GM19463 (cell line): Measurements from ENCODE around the gene GFPT1.

Experiments used
- ATAC-seq: cut with Tn5 transposase; IDR thresholded peaks from one replicate; pipeline ENCODE4 v1.9.1; 2021; ENCODE audit warnings: mild to moderate bottlenecking, moderate library complexity; ENCODE audit not compliant: unreplicated experiment

The GFPT1 gene

GRCh38 chr2:69296421-69296820, 90.6 kb downstream of the GFPT1 start:
- ATAC-seq = no peak

GRCh38 chr2:69292256-69292655, 94.8 kb downstream of the GFPT1 start:
- ATAC-seq = no peak

GRCh38 chr2:69291721-69292120, 95.3 kb downstream of the GFPT1 start:
- ATAC-seq = no peak

DNA sequence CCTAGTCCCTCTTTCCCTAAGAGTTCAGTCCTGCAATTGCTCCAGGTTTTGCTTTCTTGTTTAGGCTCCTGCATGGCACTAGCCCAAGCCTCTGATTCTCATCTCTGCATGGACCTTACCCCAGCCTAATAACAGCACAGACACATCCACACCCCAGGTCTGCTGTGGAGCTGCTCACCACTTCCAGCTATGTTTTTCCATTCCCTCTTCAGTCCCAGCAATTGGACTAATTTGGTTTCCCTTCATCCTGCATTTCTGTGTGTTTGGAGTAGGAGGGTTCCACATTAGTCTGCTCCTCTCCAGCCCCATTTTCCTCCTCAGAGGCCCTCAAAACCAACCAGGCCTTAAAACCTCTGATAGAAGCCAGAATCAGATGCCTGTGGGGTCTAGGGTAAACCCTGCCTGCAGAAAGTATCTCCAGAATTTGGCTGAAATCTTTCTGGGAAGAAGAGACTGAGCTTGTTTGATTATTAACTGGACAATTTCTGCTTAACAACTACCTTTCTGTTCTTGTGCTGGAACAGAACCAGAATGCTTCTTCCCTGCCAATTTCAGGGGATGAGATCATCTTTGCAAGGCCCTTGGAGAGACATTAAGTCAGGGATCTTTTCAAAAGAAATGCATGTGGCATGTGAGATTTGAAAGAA, 95.9 kb downstream of the GFPT1 start:
- no peak for ATAC-seq

- ATAC-seq = no peak
Observed at GRCh38 chr2:69288429-69288828, 98.6 kb downstream of the GFPT1 start.

DNA sequence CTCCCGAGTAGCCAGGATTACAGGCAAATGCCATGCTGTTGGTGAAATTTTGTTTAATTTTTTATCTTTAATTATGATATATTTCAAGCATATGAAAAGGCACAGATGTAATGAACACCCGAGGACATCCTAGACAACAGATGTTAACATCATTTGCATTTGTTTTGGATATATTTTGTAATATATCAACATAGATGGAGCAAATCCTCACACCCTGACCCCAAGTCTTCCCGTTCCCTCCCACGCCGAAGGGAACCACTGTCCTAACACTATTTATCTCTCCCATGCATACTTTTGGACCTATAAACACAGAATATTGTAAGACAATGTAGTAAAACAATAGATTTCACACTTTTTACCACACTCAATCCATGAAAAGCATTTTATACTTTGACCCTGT, 99.5 kb downstream of the GFPT1 start:
- ATAC-seq = no peak

- no peak for ATAC-seq
Observed at GRCh38 chr2:69285379-69285894, 101.6 kb downstream of the GFPT1 start.

GRCh38 chr2:69280796-69281412, 106.1 kb downstream of the GFPT1 start:
- no peak for ATAC-seq

GRCh38 chr2:69279931-69280681, 106.9 kb downstream of the GFPT1 start:
- ATAC-seq = no peak

DNA sequence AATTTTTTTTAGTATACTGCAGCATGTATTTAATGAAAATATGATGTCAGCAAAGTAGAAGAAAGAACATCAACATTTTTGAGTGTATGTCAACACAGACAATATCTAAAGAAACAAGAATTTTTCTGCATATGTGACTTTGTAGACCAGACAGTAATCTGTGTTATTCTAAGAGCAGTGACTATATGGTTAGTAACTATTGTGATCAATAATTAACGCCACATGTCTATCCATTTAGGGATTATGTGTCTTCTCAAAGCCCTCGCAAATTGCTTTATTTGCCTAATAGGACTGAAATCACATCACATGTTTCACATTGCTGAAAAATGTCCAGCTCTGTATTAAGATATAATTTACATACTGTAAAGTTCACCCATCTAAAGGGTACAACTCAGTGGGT, 107.8 kb downstream of the GFPT1 start:
- no peak for ATAC-seq

DNA sequence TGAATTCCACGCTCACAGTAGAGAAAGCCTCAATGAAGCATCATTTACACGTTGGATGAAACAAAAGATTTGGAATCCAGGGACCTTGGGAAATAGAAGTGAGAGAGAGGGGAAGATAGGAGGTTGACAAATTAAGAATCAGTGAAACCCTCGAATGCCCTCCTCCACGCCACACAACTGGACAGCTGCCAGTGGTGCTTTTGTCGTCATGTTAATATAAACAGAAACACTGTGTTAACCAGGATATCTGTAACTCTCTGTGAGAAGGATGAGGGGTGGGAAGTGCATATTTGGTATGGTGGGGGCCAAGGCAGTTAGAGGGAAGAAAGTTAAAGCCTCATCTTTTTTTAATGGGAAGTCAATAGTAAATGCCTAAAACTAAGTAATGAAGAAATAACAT, 108.7 kb downstream of the GFPT1 start:
- ATAC-seq = no peak

DNA sequence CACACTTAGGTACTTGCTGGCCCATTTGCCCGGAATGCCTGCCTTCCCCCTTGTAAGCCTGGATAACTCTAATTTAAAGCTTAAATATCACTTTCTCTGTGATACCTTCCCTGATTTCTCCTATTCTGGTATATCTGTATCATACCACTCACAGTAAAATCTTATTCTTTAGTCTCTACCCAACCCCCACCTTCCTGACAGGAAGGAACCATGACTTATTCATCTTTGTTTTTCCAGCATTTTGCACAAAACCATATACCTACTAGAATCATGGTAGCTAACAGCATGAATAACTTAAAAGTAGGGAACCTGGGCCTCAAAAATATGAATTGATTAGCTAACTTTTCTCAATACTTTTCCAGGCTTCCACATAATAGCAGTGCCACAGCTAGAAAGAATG, 111.5 kb downstream of the GFPT1 start:
- ATAC-seq = no peak

- ATAC-seq = no peak
Observed at GRCh38 chr2:69272803-69273471, 114.1 kb downstream of the GFPT1 start.

GRCh38 chr2:69271831-69272257, 115.2 kb downstream of the GFPT1 start:
- ATAC-seq = no peak
